Sigmoid colon (tissue), 4 donors: ENCODE measurements around the gene CFDP1.

Experiments
- POLR2A ChIP-seq, 2 donors: fragments of 450-650 bp; IDR thresholded peaks; one replicate each; pipeline ENCODE4 v1.6.1; 2016; ENCODE audit warnings: antibody characterized with exemption in 2 of 2, mild to moderate bottlenecking in 2 of 2, moderate library complexity in 2 of 2
- POLR2AphosphoS5 ChIP-seq, 4 donors: sonication (generic); formaldehyde crosslinking; IDR thresholded peaks; one replicate each; pipeline ENCODE4 v1.6.1; 2017; ENCODE audit warnings: antibody characterized with exemption in 4 of 4
- TF ChIP-seq, protein P1 (sequence below), 4 experiments: fragments of 450-650 bp in 3 of 4; fragments of 200-600 bp in 1 of 4; IDR thresholded peaks; one replicate each; pipeline ENCODE4 v1.5.1; 2016 to 2019; ENCODE audit warnings: antibody characterized with exemption in 4 of 4, mild to moderate bottlenecking in 3 of 4, moderate library complexity in 2 of 4

DNA sequence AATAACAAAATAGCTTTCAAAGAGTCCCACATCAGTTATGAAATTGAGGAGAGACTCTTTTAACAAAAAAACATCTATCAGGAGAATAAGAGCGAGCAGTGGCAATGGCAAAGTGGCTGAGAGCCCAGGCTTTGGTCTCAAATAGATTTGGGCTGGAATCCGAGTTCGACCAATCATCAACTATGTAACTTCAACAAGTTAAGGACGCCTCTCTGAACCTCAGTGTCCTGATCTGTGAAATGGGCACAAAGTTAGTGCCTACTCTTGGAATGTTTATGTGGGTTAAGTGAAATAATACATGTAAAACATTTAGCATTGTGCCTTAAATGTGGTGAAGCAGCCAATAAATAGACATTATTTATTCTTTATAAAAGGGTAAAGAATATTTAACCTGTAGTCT, 45.4 kb downstream of the CFDP1 start:
- TF ChIP-seq, protein P1, sequence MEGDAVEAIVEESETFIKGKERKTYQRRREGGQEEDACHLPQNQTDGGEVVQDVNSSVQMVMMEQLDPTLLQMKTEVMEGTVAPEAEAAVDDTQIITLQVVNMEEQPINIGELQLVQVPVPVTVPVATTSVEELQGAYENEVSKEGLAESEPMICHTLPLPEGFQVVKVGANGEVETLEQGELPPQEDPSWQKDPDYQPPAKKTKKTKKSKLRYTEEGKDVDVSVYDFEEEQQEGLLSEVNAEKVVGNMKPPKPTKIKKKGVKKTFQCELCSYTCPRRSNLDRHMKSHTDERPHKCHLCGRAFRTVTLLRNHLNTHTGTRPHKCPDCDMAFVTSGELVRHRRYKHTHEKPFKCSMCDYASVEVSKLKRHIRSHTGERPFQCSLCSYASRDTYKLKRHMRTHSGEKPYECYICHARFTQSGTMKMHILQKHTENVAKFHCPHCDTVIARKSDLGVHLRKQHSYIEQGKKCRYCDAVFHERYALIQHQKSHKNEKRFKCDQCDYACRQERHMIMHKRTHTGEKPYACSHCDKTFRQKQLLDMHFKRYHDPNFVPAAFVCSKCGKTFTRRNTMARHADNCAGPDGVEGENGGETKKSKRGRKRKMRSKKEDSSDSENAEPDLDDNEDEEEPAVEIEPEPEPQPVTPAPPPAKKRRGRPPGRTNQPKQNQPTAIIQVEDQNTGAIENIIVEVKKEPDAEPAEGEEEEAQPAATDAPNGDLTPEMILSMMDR (IDR thresholded peaks at IDR 0.05): no peak
- TF ChIP-seq POLR2A (IDR thresholded peaks at IDR 0.05) (no peak), POLR2AphosphoS5 (IDR thresholded peaks at IDR 0.05) (no peak)
